Dermis microvascular lymphatic vessel endothelial cell (primary cell): ENCODE results near the gene AKAP11. TPM values are rescaled to one million over a fixed set of nuclear protein-coding genes. Genes with fewer than 3 reads are reported as not detected.
A peak's percentile ranks its signal among the peaks of the same experiment; 100 is the strongest.

ENCODE experiments used
- DNase-seq, 2 donors: peaks; one replicate each; pipeline versions ENCODE4 v3.0.0 to v3.0.0-alpha.2; 2010; ENCODE audit warnings: low read depth in 2 of 2
- total RNA-seq: library from RNA; depleted of rRNA; stranded (reverse); fragments of >200 nt; gene quantifications from 2 replicates; pipeline ENCODE4 v1.2.1, GENCODE V29; 2014

The AKAP11 gene
- total RNA-seq, 1 donor from 2014 or later = 14.5 TPM

DNA sequence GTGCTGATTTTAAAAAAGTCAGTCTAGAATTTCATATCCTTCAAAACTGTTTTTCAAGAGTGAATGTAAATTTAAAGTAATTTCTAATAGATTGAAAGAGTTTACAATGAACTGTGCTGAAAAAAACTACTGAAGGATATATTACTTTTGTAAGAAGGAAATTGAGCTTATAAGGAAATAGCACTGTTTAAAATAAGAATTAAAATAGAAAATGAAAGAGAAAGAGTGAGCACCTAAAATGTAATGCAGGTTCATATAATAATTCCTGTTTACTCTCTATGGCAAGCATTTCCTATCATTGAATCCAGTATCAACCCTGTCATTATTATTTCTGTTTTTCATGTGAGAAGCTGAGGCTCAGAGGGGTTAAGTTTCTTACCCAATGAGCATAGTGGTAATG is 57.3 kb downstream of the AKAP11 start:
- DNase-seq = no peak

DNA sequence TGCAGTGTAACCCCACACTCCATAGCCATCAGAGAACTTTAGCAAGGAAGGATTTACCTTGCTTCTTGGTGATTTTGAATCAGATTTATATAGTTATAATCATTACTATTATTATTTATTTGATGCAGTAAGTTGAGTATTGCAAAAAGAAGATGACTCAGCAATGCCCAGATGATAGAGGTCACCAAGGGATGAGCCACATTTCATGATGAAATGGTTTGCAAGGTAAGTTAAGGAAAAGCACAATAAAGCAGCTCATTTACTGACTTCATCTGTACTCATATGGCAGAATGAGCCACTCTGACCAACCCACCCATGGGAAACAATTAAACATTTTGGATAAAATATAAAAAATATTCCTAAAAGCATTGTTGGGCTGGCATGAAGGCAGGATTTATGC is 59.1 kb downstream of the AKAP11 start:
- no peak for DNase-seq

DNA sequence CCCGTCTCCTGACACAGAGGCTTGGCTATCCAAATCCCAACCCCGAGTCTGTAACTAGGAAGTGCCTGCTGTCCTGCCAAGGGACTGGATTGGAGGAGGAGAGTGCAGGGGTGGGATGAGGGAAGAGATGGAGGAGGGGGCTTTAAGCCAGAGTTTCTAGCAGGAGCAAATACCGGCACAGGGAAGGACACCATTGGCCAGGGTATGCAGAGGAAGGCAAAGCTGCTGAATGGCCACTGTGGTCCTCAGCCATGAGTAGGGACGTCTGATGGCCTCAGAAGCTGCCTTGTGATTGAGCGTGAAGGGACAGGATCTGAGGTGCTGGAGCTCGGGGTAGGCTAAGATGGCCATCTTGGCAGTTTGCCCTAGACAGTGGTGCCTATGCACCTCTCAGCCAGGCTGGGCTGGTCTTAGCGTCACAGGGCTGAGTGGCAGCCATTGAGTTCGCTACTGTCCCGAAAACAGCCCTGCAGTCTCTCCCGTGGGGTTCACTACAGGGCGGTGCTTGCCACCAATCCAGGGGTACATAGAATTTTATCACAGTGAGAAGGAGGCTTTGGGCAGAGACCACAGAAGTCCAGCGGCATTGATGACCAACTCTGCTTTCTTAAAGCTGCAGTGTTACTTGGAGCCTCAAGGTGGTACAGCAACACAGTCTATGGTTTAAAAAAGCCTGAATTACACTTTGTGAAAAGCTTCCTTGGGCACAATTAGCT is 61.8 kb downstream of the AKAP11 start:
- peak in 1 of 2 donors; percentile 26 for DNase-seq

DNA sequence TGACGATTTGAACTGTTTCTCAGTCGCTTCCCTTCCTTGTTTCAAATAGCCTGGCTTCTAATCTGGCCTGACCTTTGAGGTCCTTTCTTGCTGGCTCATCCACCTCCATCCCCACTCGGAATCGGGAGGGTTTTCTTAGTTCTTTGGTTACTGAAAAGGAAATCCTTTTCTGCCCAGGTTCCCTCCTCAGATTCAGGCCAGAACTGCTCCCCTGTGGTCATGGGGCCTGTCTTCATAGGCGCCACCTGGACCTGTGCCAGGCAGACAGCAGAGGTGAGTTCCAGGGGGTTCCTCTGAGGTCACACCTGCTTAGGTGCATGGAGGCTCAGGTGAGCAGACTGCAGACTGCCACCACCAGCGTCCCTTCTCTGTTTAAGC is 62.4 kb downstream of the AKAP11 start:
- no peak for DNase-seq

DNA sequence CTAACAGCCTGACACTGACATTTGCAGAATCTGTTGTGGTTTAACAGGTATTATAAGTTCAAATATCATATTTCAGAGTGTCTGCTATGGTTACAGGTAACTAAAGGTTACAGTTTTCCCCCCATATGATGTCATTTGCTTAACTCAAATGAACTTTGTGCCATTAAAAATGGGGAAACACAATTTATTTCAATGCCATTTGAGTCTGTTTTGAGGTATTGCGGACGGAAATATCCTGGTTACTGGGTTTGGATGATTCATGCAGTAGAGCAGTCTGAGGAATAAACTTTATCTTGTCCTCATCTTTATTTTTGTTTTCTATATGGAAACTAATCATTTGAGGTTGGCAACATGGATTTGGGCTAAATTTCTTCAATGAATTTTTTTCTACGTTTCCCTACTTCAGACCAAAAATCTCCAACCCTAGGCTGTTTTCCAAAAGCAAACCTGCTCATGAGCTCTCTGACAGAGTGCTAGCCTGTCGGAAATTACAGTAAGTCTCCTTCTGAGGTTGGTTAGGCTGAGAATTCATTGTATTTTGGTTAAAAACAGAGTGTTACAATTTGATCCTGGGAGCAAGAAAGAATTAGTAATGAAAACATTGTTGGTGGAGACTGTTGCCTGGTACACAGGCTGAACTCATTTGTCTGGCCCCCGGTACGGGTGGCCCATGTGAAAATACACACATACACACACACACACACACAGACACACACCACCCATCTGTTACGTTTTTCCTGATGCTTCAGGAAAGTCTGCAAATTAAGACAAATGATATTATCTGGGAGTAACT is 66.1 kb downstream of the AKAP11 start:
- no peak for DNase-seq

DNA sequence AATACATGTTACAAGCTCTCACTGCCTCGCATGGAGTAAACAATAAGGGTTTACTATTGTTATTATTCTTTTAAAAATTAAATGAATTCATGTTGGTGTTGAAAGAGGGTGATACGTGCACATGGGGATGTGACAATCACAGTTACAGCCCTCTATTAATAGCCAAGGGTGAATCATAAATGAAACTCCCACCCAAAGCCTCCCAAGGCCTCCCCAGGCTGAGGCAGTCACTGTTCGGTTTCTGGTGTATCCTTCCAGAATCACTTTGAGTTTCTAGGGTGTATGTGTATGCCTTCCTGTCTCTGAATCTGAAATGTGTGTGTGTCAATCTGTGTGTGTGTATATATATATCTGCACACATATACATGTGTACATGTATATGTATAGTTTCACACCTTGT is 73.4 kb downstream of the AKAP11 start:
- no peak for DNase-seq

DNA sequence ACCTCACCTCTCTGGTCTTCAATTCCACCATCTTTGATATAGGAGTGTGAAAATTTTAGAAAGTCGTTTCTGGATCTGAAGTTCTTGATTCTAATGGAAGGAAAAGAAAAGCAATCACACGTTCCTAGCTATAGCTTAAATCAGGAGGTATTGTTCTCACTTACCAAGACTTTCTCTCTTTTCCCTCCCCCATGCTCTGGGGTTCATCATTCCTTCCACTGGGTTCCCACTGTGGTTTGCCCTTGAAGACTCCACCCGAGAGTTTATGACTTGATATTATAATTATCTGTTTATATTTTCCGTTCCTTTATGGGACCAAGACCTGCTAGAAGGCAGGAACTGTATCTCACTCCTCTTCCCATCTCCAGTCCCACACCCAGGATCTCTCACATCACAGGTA is 76.6 kb downstream of the AKAP11 start:
- DNase-seq = no peak

DNA sequence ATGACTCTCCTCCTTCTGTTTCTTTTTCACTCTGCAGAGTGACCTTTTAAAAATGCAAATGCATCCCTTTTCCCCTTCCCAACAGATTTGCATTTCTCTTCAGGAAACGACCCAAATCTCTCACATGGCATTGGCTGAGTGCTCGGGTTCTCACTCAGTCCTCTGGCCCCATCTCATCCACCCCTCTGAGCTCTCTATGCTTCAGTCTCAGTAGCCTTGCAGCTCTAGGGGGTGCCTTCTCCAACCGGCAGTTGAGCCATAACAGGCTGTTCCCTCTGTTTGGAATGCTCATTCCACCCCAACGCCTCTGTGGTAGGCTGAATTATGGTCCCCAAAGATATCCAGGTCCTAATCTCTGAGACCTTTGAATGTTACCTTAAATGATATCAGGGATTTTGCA is 78.2 kb downstream of the AKAP11 start:
- DNase-seq = no peak

DNA sequence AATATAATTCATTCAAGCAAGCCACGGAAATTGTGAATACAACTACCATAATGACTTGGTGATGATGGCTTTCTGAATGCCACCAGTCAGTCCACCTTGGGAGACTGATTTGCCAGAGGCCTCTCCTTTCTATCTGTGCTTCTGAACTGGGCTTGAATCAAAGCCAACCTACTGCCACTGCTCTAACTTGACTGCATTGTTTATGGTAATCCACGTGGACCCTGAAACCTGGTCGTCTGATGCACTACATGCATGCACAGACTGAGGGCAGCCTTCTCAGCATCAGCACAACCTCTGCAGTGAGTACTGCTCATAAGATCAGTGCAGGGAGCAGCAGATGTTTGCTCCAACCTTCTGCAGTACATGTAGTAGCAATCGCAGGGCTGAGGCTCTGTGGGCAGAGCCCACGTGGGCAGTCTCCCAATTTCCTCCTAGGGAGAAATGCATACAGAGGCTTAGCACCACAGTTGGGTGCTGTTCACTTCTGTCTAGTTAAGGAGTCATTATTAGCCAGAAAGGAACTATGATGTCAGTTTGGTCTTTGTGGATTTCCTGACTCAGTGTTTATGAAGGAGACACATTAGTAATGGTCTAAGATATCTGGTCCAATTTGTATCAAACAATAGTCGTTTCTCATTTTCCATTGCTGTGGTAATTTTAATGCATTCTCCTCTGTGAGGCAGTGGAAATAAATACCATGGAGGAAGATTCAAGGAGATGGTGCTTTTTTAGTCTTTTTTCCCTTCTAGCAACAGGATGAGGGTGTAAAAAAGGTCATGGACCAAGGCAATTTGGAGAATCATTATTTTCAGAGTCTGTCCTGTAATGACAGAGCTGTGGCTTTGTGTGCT is 82.5 kb downstream of the AKAP11 start:
- no peak for DNase-seq

DNA sequence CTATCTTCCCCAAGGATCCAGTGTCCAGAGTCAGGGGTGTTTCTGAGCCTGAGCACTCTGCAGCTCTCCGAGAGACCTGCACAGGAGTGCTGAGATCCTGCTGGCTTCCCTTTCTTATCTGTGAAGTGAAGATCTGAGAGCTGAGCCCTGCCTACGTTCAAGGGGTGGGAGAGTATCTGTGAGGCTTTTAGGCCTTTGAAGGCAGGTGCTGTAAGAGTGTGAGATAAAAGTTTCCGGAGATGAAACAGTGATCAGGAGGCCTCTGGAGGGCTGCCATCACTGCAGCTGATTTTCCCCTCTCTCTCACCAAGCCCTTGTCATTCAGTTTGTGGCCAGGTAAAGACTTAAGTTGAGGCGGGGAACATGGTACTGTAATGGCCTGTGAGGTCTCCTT is 83.1 kb downstream of the AKAP11 start:
- DNase-seq = no peak

DNA sequence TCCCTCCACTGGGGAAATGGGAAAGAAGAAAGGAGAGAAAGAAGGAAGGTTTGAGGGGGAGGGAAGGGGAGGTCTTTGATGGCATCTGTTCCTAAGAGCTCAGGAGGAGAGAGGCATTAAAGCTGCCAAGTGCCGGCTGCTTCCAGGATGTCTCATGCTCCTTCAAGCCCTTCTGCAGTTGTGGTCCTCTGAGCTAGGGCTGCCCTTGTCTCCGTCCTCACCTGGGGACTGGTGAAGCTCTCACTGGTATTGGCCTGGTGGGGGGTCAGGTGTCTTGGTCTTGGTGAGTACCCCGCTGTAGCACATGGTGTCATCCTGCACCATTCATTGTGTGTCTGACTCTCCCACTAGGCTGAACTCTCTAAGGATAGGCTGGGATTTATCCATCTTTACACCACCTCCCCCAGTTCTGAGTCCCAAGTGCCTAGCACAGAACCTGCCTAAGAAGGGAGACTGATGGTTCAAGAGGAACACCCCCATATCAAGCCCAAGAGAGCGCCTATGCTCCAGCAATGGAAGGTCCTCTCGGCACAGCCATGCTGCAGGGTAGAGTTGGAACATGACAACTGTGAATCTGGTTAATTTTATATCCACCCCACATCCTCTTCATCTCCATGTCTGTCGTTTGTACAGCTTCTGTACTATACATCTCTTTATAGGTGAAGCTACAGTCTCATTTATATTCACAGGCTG is 83.7 kb downstream of the AKAP11 start:
- DNase-seq = no peak

DNA sequence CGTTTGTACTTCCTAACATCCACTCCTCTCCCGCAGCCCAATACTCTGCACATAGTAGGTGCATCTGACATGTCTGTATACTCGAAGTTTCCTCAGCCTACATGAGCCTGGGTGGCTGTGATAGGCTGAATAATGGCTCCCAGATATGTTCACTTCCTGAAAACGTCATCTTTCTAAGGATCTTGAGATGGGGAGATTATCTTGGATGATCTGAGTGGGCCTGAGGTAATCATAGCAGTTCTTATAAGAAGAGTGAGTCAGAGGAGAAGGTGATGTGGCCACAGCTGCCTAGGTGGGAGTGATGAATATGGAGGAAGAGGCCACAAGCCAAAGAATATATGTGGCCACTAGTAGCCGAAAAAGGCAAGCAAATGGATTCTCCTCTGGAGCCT is 84.2 kb downstream of the AKAP11 start:
- DNase-seq = no peak

DNA sequence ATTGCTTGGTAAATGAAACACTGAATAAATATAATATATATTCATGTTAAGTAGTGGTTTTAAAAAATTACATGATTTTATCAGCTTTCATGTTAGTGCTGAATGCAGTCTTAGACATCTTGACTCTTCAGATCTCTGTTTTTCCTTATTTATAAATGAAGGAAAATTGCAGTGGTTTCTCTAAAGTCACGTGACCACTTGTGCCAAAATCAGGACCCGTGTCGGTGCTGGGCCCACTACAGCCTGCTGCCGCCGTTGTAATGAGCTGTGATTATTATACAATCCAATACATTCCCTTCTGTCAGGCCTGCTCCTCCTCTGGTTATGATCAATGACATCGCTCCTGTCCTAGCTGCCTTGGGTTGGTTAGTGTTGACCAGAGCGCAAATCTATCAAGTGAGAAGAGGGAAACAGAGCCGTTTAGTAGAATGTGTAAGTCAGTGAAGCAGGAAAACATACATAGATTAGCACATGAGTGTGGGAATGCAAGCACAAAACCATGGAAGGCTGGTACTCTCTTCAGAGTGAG is 88.2 kb downstream of the AKAP11 start:
- no peak for DNase-seq

DNA sequence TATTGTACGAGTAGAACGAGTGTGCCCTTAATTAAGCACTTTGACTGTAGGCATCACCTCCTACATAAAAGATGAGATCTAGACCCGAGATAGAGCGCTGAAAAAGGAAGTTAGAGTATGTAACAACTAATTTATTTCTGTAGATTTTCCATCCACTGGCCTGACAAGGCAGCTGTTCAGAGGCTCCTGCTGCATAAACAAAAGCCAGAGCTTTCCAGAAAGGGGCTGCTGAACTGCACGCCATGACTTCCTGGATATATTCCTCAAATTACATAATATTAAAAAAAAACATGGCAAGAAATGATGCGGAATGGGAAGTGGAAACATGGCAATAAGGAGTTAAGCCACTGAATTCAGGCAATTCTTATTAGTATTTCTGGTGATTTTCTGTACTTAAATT is 89.7 kb downstream of the AKAP11 start:
- peak in 1 of 2 donors; percentile 9 for DNase-seq

DNA sequence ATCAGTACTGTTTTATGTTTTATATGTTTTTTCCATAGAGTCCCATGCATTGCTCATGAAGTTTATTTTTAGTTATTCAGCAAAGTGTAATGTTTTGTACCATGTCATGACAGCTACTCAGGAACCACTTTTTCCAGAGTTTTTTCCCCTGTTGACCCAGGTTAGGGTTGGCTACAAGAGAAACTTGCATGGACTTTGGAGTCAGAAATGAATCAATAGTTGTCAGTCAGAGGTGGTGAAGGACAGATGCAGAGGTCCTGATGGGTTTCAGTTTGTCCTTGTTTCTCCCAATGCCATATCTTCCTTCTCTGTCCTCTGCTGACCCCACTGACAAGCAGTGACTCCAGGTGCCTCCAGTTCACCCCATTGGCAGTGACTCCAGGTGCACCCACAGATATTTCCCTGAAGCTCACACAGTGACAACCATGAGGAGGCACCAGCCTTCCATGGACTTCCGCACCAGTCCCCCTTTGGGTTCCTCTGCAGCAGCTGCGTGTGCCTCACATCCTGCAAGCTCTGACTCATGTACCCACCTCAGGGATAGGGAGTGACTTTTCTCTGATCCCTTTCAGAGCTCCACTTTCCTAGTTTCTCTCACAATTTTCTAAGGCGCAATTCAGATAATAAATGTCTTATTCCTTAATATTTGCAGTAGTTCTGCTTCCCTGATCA is 92.1 kb downstream of the AKAP11 start:
- DNase-seq = peak in 1 of 2 donors; percentile 65

DNA sequence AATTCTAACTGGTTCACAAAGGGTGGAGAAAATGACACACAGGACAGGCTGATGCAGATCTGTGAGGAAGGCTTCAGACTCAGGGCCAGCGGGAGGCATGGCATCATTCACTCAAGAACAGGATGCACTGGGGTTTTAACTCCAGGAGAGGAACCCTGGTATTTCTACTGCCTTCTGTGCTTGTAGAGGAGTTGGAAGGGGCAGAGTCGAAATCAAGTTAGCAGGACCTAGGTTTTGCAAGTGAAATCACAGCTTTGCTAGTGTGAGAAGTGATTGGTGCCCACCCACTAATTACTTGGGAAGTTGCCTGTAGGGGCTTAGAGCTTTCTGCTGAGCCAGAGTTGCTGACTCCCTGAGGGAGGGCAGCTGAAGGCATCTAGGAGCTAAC is 92.7 kb downstream of the AKAP11 start:
- no peak for DNase-seq

DNA sequence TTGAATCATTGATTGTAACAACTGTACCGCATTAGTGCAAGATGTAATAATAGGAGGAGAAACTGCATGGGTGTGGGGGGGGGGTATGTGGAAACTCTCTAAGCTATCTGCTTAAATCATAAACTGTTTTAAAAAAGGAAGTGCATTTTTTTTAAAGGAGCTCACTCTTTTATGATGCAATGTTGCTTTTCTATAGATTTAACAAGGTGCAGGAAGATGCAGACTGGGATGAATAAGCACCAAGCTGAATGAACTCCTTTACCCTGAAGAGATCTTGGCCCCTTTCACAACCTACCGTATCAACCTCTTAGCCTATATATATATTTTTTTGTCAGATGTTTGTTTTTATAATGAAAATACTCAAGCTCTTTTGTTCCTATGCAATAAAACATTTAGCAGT is 95.9 kb downstream of the AKAP11 start:
- no peak for DNase-seq

DNA sequence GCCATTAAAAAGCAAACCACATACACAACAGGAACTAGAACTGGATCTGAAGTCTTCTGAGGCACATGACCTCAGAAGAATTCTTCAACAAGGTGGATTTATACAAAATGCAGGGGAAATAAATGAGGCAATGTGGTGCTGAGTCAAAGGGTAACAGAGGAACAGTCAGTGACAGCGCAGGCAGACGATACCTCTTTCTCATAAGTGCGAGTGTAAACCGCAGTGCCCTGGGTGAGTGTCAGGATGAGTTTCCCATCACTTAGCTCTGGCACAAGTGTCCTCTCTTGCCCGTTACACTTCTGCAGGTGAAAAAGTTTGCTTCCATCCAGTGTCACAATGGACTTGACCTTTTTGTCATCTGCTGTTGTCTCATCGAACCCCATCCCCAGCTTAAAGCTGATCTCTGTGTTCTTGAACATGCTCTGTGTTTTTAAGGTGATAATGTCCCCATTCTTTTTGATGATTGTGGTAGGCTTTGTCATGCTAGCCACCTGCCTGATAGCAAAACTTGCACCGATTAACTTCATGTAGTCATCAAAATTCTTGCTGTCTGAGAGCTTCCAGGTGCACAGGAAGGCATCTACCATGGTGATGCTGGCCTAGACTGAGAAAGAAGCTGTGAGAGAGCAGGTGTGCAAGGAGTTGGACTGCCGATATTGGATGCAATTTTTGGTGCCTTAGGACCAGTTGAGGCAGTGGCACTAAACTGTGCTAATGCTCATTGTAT is 97.3 kb downstream of the AKAP11 start:
- DNase-seq = no peak

DNA sequence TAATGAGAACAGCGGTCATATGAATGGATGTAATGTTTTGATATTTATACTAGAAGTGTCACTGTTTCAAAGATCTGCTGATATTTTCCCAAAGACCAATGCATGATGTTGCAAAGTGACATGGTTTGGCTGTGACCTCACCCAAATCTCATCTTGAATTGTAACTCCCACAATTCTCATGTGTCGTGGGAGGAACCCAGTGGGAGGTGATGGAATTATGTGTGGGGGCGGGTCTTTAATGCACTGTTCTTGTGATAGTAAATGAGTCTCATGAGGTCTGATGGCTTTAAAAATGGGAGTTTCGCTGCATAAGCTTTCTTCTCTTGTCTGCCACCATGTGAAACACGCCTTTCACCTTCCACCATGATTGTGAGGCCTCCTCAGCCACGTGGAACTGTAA is 98.3 kb downstream of the AKAP11 start:
- no peak for DNase-seq
